HG02678 (cell line): ENCODE measurements around the gene MZF1.
"Not testable (repeated sequence)": the region's sequence is repeated elsewhere in the genome, so short reads cannot be mapped to it uniquely, and the experiment has no call there.

Experiments used
- ATAC-seq: cut with Tn5 transposase; IDR thresholded peaks from one replicate; pipeline ENCODE4 v1.9.1; 2021; ENCODE audit warnings: mild to moderate bottlenecking, moderate library complexity; ENCODE audit not compliant: unreplicated experiment

Gene MZF1

DNA sequence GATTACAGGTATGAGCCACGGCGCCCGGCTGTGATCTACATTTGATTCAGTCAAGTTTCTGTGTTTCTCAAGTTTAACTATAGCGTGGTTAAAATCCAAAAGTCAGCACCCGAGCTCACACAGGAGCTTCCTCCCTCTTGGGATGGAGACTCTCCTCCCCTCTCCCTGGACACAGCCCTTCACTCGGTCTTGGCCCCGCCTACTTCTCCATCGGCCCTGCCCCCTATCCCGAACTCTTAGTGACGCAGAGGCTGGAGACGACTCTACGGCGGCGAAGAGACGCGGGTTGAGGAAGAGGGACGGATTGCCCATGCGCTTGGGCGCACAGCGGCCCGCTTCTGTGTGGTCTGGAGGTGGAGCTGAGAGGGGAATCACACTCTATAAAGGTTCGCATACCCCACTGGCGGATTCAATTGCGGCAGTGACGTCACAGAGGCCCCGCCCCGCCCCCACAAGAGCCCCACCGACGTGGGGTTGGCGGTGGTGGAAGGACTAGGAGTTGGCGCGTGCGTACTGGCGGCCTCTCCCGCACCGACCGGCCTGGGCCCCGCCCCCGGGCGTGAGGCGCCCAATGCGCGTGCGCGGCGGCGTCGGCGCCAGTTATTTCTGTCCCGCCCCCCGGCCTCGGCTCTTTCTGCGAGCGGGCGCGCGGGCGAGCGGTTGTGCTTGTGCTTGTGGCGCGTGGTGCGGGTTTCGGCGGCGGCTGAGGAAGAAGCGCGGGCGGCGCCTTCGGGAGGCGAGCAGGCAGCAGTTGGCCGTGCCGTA is 29.1 kb downstream of the MZF1 start, which contains the start of gene TRIM28:
Gene TRIM28 (plus strand): TSS at position 239 of the 765 bp plus-strand sequence. CDS start 694 bp downstream, outside the sequence.
- peak; percentile 76 for ATAC-seq

DNA sequence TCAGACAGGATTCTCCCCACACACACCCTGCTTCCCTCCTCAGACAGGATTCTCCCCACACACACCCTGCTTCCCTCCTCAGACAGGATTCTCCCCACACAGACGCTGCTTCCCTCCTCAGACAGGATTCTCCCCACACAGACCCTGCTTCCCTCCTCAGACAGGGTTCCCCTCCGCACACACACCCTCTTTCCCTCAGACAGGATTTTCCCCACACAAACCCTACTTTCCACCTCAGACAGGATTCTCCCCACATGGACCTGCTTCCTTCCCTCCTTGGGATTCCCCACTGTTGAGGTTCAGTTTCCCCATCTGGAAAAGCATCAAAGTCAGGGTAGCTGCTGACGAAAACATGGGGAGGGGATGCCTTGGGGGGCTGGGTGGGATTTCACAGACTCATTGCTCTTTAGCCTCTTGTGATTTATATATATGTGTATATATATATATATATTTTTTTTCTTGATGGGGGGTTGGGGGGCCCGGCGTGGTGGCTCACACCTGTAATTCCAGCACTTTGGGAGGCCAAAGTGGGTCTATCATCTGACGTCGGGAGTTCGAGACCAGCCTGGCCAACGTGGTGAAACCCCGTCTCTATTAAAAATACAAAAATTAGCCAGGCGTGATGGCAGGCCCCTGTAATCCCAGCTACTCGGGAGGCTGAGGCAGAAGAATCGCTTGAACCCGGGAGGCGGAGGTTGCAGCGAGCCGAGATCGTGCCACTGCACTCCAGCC is 30.3 kb downstream of the MZF1 start:
- ATAC-seq = not testable (repeated sequence)

DNA sequence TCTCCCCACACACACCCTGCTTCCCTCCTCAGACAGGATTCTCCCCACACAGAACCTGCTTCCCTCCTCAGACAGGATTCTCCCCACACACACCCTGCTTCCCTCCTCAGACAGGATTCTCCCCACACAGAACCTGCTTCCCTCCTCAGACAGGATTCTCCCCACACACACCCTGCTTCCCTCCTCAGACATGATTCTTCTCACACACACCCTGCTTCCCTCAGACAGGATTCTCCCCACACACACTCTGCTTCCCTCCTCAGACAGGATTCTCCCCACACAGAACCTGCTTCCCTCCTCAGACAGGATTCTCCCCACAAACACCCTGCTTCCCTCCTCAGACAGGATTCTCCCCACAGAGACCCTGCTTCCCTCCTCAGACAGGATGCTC is 34.0 kb downstream of the MZF1 start:
- not testable (repeated sequence) for ATAC-seq

DNA sequence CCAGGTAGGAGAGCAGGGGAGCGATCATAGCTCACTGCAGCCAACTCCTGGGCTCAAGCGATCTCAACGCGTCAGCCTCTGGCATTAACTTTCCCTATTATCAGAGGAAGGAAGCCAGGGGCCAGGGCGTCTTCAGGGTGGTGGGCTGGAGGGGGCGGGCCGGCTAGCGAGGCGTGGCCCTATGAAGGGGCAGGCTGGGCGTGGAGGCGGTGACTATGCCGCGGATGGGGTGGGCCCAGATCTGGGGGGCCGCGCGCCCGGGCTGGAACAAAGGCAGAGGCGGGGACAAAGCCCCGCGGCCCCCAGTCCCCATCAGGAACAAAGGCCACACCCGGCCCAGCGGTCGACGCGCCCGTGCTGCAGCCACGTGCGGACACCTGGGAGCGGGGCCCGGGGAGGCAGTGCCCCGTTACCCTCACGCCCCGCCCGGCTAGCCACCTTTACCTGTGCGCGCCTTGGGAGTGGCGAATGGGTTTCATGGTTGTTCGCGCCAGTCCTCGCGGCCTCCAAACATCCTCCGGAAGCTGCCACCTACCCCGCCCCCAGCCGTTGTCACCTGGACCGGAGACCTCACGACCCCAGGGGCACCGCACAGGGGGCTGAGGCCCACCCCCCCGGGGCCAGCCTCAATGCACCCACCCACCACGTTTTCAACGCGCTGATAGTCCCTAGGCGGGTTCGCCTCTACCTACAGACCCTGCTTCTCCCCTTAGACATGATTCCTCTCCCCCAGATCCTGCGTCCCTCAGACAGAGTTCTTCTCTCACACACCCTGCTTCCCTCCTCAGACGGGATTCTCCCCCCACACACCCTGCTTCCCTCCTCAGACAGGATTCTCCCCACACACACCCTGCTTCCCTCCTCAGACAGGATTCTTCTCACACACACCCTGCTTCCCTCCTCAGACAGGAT is 34.6 kb downstream of the MZF1 start:
- no peak for ATAC-seq

DNA sequence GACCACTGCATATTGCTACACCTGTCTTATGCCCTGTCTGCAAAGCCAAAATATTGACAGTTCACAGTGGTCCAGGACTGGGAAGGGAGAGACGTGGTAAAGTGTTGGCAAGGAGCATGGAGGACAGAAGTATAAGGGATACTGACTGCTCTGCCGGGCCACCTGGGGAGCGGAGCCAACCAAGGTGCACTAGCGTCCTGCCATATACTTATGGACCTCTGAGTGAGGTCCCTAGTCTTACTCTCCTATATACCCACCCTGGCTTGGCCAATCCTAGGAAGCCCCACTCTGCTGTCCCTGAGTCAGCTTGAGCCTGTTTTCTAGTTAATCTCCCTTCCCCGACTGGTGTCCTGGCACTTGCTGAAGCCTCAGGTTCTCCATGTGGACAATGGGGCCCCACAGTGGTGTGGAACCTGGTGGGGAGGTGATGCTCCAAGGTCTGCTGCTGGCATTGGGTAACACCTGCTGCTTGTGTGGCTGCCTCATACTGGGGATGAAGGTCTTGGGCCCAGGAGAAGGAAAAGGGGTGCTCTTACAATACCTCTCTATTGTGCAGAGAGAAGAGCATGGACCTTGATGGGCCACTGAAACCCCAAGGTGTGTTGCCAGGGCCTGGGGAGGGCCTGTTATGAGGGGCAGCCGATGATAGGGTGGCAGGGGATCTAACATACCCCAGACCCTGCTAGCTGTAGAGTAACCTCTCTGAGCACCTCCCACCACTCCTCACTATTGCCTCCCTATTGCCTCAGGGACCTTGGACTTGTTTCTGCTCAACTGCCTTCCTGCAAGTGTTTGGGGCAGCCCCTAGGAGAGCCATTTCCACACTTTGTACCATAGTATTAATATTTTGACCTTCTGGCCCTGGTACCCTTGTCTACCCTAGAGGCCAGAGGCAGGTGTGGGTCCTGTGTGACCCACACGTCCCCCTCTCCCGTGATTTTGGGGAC is 36.0 kb downstream of the MZF1 start:
- ATAC-seq = no peak

DNA sequence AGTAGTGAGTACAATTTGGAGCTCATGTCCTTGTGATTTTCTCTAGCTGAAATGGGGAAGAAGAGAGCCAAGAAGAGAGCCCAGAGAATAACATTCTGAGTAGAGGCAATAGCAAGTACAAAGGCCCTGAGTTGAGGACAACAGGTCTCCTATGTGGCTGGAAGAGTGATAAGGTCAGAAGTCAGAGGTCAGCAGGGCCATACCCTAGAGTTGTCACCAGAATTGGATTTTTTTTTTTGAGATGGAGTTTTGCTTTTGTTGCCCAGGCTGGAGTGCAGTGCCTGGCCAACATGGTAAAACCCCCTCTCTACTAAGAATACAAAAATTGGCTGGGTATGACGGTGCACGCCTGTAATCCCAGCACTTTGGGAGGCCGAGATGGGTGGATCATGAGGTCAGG is 37.3 kb downstream of the MZF1 start:
- no peak for ATAC-seq

DNA sequence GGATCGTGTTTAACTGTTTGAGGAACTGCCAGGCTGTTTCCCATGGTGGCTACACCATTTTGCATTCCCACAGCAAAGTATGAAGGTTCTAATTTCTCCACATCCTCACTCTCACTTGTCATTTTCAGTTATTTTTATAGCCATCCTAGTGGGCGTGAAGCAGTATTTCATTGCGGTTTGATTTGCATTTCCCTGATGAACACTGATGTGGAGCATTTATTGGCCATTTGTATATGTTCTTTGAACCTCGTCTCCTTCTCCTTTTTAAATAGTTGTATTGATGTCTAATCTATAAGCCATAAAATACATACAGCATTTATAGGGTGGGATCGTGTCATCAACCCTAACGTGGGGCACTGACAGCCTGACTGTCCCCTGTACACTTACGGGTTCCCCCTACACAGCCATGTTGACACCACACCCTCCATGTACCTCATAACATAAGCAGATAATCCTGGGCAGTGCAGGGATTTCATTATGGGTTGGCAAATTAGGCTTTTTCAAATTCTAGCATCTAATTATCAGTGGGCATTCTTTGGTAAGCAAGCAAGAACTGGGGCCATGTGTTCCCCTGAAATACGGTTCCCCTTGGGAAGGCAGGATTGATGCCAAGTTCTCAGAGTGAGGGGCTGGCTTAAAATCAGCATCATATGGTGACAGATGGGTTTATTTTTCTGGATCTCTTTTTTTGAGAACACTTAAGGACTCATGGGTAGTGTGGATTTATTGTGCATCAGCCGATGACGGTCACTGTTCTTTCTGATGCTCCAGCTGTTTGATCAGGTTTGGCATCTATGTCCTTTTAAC is 41.9 kb downstream of the MZF1 start:
- no peak for ATAC-seq

DNA sequence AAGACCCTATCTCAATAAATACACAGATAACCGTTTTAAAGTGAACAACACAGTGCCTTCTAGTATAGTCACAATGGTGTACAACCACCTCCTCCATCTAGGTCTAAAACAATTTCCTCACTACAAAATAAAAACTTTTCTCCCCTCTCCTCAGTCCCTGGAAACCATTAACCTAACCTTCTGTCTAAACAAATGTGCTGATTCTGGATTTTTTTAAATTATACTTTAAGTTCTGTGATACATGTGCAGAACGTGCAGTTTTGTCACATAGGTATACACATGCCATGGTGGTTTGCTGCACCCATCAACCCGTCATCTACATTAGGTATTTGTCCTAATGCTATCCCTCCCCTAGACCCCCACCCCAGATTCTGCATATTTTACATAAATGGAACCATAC is 43.7 kb downstream of the MZF1 start:
- no peak for ATAC-seq

DNA sequence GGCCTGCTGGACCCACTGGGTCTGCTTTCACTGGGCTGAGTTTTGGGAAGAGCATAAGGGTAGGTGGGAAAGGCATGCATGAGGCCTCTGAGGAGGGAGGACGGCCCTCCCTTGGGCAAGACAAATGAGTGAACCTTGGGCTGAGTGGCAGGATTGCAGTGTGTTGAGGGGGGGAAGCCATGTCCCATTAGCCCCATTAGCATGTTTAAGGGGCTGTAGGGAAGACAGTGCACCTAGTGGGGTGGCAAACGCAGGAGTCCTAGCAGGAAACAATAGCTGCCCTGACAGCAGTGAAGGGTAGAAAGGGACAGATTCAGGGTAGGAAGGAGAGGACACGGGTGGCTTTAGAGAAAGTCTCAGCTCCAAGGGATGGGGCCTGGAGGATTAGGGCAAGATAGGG is 50.4 kb downstream of the MZF1 start:
- no peak for ATAC-seq

DNA sequence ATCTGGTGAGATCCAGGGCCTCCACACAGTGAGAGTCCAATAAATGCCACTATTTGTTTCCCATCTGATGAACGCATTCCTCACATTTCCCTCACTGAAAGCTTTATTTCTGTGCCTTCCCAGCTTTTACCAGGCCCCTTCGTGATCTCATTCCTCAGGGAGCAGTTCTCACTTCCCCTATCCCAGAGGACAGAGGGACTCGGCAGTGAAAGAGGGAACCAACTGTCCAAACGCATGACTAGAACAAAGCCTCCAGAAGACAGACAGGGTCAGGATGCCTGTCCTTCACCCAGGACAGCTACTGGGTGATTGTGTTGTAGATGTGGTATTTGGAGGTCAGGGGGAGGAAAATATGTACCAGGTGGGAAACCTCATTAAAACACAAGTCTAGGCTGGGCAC is 51.5 kb downstream of the MZF1 start:
- no peak for ATAC-seq

DNA sequence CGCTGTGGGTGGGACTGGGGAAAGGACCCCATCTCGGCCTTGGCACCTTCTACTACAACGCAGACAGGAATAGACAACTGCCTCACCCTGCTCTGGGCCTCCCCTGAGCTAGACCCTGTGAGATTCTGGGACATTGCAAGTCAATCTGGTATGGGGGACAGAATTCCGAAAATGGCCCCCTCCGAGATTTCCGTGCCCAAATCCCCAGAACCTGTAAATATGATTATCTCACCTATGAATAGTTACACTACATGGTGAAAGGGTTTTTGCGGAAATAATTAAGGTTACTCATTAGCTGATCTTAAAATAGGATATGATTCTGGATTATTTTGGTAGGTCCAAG is 52.9 kb downstream of the MZF1 start:
- ATAC-seq = no peak

DNA sequence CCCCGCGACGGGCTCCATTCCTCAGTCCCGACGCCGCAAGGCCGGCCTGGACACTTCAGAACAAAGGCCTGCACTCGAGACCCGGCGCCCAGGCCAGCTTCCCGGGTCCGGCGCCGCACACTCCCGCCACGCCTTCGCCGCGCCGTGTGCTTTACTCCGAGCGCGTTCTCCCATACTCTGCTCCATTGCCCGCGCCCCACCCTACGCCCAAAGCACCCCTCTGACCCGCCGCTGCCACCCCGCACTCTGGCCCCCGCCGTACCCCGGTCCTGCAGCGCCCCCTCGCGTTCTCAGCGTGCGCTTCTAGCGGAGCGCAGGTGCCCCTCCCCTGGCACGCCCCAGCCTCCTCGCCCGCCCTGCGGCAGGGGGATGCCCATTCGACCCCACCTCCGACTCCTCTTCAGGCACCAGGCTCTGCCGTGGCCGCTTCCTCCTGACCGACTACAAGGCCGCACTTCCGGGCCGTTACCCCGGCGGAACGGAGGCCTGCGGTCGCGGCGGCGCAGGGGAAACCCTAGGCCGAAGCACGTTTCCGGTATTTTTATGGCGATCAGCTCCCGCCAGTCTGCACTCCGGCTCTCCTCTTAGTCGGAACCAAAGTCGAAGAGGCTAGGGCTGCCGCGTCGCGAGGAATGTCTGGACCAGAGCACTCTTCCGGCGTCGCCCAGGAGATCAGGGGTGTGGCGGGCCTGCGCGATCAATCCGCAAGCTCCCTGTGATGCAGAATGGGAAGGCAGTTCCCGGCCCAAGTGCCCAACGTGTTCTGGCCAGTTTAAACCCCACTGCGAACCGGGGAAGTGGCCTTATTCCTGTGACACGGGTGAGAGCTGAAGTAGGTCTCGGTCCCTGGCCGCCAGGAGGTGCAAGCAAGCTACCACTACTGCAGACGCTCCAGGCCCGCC is 53.5 kb downstream of the MZF1 start, which contains the start of gene ZBTB45:
Gene ZBTB45 (minus strand): TSS at position 456 of the 902 bp plus-strand sequence. CDS start 2,137 bp downstream, outside the sequence.
- ATAC-seq = peak; percentile 84

DNA sequence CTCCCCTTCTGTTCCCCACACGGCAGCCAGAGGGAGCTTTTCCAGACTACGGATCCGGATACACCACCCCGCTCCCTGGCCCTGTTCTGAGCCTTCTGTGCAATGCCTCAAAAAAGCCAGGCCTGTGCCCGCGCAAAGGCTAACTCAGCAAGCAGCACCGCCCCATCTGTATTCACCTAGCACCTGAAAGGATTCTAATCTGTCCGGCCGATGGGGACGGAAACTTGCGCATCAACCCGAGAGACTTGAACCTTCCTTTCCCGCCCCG is 54.1 kb downstream of the MZF1 start:
- no peak for ATAC-seq

DNA sequence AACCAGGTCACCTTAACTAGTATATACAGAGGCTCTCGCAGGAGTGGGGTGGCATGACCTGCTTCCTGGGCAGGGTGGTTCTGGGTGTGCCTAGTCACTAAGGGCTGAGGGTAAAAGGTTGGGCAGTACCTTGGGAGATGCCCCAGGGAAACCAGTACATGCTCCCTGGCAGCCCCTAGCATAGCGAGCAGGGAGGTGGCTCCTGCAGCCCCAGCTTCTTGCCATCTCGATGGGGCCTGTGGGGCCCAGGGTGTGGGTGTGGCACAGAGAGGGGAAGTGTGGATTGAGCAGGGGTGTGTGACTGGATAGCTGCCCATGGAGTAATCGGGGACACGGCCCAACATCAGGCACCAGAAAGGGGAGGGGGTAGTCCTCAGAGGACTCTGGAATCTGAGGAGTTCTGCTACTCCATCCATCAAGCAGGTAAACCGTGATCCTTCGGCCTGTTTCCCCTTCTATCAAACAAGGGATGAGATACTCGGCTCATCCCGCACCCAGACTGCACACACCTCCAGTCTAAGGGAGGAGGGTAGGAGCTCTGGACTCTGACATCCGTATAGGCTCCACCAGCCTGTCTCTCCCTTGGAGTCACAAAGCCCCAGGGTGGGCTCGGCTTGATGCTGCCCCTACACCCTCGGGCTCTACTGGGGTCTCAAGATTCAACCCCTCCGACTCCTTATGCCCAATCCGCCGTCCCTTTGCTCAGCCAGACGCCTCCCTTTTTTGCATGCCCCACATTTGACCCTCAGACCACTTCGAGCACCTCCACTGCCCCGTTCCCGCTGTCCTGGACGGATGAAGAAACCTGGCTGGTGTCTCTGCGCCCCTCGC is 54.7 kb downstream of the MZF1 start:
- no peak for ATAC-seq

DNA sequence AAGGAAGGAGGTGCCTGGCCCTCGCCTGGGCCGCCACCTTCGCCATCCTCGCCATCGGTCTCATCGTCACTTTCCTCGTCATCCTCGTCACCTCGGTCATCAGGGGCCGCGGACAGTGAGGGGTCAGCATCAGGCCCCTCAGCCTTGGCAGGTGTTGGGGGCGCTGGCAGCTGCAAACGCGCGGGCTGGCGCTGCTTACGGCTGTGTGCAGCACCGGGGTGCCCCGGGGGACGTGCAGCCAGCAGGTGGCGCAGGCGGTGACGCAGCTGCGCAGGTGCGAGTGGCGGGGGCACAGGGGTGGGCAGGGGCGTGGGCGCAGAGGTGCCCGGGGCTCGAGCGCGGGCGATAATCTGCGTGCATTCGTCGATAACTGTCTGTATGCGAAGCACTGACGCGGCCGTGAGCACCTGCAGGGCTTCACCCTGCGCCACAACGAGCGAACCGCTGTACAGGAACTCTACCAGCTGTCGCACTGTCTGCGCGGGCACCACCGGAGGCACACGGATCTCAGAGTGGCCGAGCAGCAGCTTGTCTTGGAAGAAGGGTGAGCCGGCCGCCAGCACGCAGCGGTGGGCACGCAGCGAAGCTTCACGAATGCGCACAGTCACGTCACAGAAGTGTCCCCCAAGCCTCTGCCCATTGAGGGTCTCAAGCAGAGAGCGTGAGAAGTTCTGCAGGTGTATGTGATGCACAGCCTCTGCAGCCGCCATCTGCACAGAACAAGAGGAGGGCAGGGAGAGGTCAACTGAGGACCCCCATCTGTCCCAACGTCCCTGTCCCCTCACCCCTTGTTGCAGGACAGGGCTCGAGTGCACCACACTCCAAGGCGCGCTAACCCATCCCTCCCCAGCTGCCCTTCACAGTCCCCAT is 55.9 kb downstream of the MZF1 start:
- no peak for ATAC-seq

DNA sequence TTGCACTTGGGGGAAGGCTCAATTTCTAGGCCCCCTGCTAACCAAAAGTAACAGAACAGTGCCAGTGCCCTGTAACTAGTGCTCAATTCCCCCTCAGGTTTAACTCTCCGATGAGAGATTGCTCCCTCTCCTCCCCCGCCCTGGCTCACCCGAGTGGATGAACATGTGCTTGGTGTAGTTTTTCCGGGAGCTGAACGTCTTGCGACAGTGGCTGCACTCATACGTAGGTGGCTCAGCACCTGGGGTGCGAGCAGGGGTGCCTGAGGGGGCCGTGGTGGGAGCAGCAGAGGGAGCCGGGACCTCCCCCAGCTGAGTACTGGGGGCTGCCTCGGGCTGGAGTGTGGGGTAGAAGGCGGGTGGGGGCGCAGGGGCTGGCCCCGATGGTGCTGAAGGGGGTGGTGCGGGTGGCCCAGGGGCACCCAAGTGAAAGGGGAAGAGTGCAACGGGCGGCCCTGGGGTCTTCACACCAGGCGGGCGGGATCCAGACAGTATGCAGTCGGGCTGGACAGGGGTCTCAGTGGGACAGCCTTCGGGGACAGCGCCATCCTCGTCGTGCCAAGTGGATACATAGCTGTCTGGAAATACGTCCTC is 56.8 kb downstream of the MZF1 start:
- ATAC-seq = no peak
